Glutamatergic neuron (in vitro differentiated cells): ENCODE results near the gene SLC11A1. TPM values are rescaled to one million over a fixed set of nuclear protein-coding genes. Genes with fewer than 3 reads are reported as not detected.

Source experiments
- DNase-seq: peaks from one replicate; pipeline ENCODE4 v3.0.0; 2022
- H3K27ac Mint-ChIP-seq: one replicate; pipeline ENCODE4 v1.8.0; 2020; ENCODE audit warnings: mild to moderate bottlenecking, mixed read lengths, inconsistent platforms; ENCODE audit not compliant: unreplicated experiment
- H3K27me3 Mint-ChIP-seq: one replicate; pipeline ENCODE4 v1.8.0; 2020; ENCODE audit warnings: mild to moderate bottlenecking, moderate library complexity, mixed read lengths, inconsistent platforms; ENCODE audit not compliant: unreplicated experiment
- H3K36me3 Mint-ChIP-seq: one replicate; pipeline ENCODE4 v1.8.0; 2020; ENCODE audit warnings: mild to moderate bottlenecking, mixed read lengths, inconsistent platforms; ENCODE audit not compliant: unreplicated experiment
- H3K4me1 Mint-ChIP-seq: one replicate; pipeline ENCODE4 v1.8.0; 2020; ENCODE audit warnings: mild to moderate bottlenecking, low read depth, mixed read lengths, inconsistent platforms; ENCODE audit not compliant: unreplicated experiment
- H3K4me3 Mint-ChIP-seq: one replicate; pipeline ENCODE4 v1.8.0; 2020; ENCODE audit warnings: mild to moderate bottlenecking, mixed read lengths, inconsistent platforms; ENCODE audit not compliant: unreplicated experiment
- H3K9me3 Mint-ChIP-seq: one replicate; pipeline ENCODE4 v1.8.0; 2020; ENCODE audit warnings: mild to moderate bottlenecking, moderate library complexity, mixed read lengths, inconsistent platforms; ENCODE audit not compliant: unreplicated experiment
- total RNA-seq: library from RNA; stranded (reverse); fragmentation: NEBNext Ultra II Directional; extraction: Animal tissue kit (Norgen Biotek cat#: 25700); gene quantifications from one replicate; pipeline ENCODE4 v1.2.1, GENCODE V29; 2021; ENCODE audit not compliant: unreplicated experiment
- TF ChIP-seq, protein P1 (sequence below): fragments of 200-600 bp; sonication (generic); IDR thresholded peaks from one replicate; pipeline ENCODE4 v1.5.0; 2021; ENCODE audit not compliant: partially characterized antibody, unreplicated experiment

The SLC11A1 gene
- total RNA-seq, 1 donor from 2014 or later: not detected

- Mint-ChIP-seq H3K4me3 (no peak overlapping the region), H3K27me3 (peaks cover 17% of the 10 kb centered on the region), H3K4me1 (peaks cover 17% of the 10 kb centered on the region), H3K27ac (no peak overlapping the region), H3K36me3 (no peaks in the 10 kb centered on the region), H3K9me3 (peaks cover 11% of the 10 kb centered on the region)
- TF ChIP-seq, protein P1, sequence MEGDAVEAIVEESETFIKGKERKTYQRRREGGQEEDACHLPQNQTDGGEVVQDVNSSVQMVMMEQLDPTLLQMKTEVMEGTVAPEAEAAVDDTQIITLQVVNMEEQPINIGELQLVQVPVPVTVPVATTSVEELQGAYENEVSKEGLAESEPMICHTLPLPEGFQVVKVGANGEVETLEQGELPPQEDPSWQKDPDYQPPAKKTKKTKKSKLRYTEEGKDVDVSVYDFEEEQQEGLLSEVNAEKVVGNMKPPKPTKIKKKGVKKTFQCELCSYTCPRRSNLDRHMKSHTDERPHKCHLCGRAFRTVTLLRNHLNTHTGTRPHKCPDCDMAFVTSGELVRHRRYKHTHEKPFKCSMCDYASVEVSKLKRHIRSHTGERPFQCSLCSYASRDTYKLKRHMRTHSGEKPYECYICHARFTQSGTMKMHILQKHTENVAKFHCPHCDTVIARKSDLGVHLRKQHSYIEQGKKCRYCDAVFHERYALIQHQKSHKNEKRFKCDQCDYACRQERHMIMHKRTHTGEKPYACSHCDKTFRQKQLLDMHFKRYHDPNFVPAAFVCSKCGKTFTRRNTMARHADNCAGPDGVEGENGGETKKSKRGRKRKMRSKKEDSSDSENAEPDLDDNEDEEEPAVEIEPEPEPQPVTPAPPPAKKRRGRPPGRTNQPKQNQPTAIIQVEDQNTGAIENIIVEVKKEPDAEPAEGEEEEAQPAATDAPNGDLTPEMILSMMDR: no peak
- no peak for DNase-seq
Measured at GRCh38 chr2:218401890-218402289, 19.8 kb downstream of the SLC11A1 start.

DNA sequence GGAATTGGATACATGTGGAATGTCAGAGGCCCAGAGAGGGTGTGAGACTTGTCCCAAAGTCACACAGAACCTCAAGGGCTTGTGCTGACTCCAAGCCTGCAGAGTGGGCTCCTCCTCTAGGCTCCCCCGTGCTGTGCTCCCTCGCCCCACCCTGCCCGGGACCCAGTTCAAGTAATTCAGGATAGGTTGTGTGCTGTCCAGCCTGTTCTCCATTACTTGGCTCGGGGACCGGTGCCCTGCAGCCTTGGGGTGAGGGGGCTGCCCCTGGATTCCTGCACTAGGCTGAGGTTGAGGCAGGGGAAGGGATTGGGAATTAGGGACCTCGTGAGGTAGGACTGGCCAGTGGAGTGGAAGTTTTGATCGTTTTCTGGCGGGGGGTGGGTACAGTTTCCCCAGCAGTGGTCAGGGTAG lies 20.4 kb downstream of the SLC11A1 start:
- Mint-ChIP-seq H3K27ac (no peak overlapping the region), H3K36me3 (no peaks in the 10 kb centered on the region), H3K4me1 (peaks cover 18% of the 10 kb centered on the region), H3K9me3 (peaks cover 9% of the 10 kb centered on the region), H3K4me3 (no peak overlapping the region), H3K27me3 (peaks cover 17% of the 10 kb centered on the region)
- TF ChIP-seq, protein P1: no peak
- no peak for DNase-seq

DNA sequence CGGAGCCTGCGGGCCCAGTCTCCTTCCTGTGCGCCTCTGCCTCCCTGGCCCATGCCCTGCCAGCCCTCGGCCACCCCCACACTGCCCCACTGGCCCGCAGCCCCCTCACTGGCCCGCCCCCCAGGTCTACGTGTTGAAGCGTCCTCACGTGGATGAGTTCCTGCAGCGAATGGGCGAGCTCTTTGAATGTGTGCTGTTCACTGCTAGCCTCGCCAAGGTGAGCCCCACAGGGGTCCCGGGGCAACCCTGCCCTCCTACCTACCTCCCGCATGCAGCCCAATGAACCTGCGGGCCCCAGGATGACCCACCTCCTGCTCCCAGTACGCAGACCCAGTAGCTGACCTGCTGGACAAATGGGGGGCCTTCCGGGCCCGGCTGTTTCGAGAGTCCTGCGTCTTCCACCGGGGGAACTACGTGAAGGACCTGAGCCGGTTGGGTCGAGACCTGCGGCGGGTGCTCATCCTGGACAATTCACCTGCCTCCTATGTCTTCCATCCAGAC lies 20.9 kb downstream of the SLC11A1 start:
- Mint-ChIP-seq H3K9me3 (peaks cover 6% of the 10 kb centered on the region), H3K27ac (no peak overlapping the region), H3K4me1 (peaks cover 18% of the 10 kb centered on the region), H3K27me3 (peaks cover 13% of the 10 kb centered on the region), H3K4me3 (no peak overlapping the region), H3K36me3 (no peaks in the 10 kb centered on the region)
- TF ChIP-seq, protein P1: no peak
- DNase-seq: no peak

DNA sequence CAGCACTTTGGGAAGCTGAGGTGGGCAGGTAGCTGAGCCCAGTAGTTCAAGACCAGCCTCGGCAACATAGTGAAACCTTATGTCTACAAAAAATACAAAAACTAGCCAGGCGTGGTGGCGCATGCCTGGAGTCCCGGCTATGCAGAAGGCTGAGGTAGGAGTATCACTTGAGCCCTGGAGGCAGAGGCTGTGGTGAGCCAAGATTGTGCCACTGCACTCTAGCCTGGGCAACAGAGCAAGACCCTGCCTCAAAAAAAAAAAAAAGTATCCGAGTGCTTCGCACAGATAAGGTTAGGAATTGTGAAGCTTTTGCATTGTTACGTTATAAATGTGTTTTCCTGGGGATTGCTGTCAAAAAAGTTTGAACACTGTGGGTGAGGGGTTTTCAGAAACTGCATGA lies 21.7 kb downstream of the SLC11A1 start:
- Mint-ChIP-seq H3K36me3 (no peaks in the 10 kb centered on the region), H3K9me3 (peaks cover 5% of the 10 kb centered on the region), H3K27ac (no peak overlapping the region), H3K4me3 (peak overlapping the region; percentile 34), H3K4me1 (peaks cover 18% of the 10 kb centered on the region), H3K27me3 (peaks cover 13% of the 10 kb centered on the region)
- TF ChIP-seq, protein P1: no peak
- DNase-seq: no peak

- H3K27ac Mint-ChIP-seq: peak overlapping the region; percentile 84
- peaks cover 13% of the 10 kb centered on the region for H3K27me3 Mint-ChIP-seq
- peaks cover 18% of the 10 kb centered on the region for H3K4me1 Mint-ChIP-seq
- H3K4me3 Mint-ChIP-seq: peak overlapping the region; percentile 34
- peaks cover 5% of the 10 kb centered on the region for H3K9me3 Mint-ChIP-seq
- TF ChIP-seq, protein P1: no peak
- no peaks in the 10 kb centered on the region for H3K36me3 Mint-ChIP-seq
- DNase-seq: no peak
Measured at GRCh38 chr2:218404351-218405085, 22.4 kb downstream of the SLC11A1 start.
